GM12892 (cell line): ENCODE measurements around the gene CIPC.

ENCODE experiments used
- POLR2A ChIP-seq: IDR thresholded peaks from 2 replicates; pipeline ENCODE4 v1.6.1; 2011; ENCODE audit warnings: low read depth, low read length, control low read depth
- POLR2AphosphoS5 ChIP-seq: IDR thresholded peaks from 2 replicates; pipeline ENCODE4 v1.6.1; 2011; ENCODE audit warnings: low read depth, low read length, control low read depth
- TAF1 ChIP-seq: IDR thresholded peaks from 2 replicates; pipeline ENCODE4 v1.6.1; 2011; ENCODE audit warnings: low read depth, mild to moderate bottlenecking, control low read depth, low read length, borderline replicate concordance

- no peak for TF ChIP-seq POLR2A
- no peak for TF ChIP-seq POLR2AphosphoS5
- no peak for TF ChIP-seq TAF1
Observed at GRCh38 chr14:77059276-77059915, 38.7 kb upstream of the CIPC start.
